GM18867 (cell line): ENCODE data around the gene GALNT14.
"Not testable (repeated sequence)": the region's sequence is repeated elsewhere in the genome, so short reads cannot be mapped to it uniquely, and the experiment has no call there.

Experiments used
- ATAC-seq: cut with Tn5 transposase; IDR thresholded peaks from one replicate; pipeline ENCODE4 v1.9.1; 2021; ENCODE audit warnings: mild to moderate bottlenecking, moderate library complexity; ENCODE audit not compliant: unreplicated experiment

Gene GALNT14

GRCh38 chr2:31138037-31138962 is at the start of gene GALNT14:
GALNT14 (minus strand) TSS chr2:31138440; CDS start chr2:31138086, 354 bp downstream.
- ATAC-seq, result peak; percentile 68

- ATAC-seq, result no peak
Observed at GRCh38 chr2:31187166-31187565, 48.9 kb upstream of the GALNT14 start.

- not testable (repeated sequence) for ATAC-seq
Observed at GRCh38 chr2:31183973-31184372, 45.7 kb upstream of the GALNT14 start.

- ATAC-seq, result no peak
Observed at GRCh38 chr2:31176742-31177141, 38.5 kb upstream of the GALNT14 start.

- no peak for ATAC-seq
Observed at GRCh38 chr2:31171142-31171541, 32.9 kb upstream of the GALNT14 start.

- peak; percentile 84 for ATAC-seq
Observed at GRCh38 chr2:31170071-31170698, 31.9 kb upstream of the GALNT14 start.

GRCh38 chr2:31168291-31168690 is 30.1 kb upstream of the GALNT14 start:
- no peak for ATAC-seq

GRCh38 chr2:31166925-31167324 is 28.7 kb upstream of the GALNT14 start:
- no peak for ATAC-seq

- no peak for ATAC-seq
Observed at GRCh38 chr2:31163011-31163539, 24.8 kb upstream of the GALNT14 start.

GRCh38 chr2:31161637-31162036 is 23.4 kb upstream of the GALNT14 start:
- ATAC-seq, result no peak

GRCh38 chr2:31151501-31151900 is 13.3 kb upstream of the GALNT14 start:
- ATAC-seq, result no peak

GRCh38 chr2:31150120-31150670 is 12.0 kb upstream of the GALNT14 start:
- ATAC-seq, result no peak

GRCh38 chr2:31148514-31148913 is 10.3 kb upstream of the GALNT14 start:
- ATAC-seq, result no peak

GRCh38 chr2:31147645-31148044 is 9.4 kb upstream of the GALNT14 start:
- ATAC-seq, result no peak

- no peak for ATAC-seq
Observed at GRCh38 chr2:31142110-31142509, 3.9 kb upstream of the GALNT14 start.

- no peak for ATAC-seq
Observed at GRCh38 chr2:31141443-31142085, 3.3 kb upstream of the GALNT14 start.

- ATAC-seq, result no peak
Observed at GRCh38 chr2:31140151-31140550, 1.9 kb upstream of the GALNT14 start.

- ATAC-seq, result no peak
Observed at GRCh38 chr2:31139671-31140070, 1.4 kb upstream of the GALNT14 start.

GRCh38 chr2:31137211-31138036 is 816 bp downstream of the GALNT14 start:
- ATAC-seq, result no peak

GRCh38 chr2:31136732-31137131 is 1.5 kb downstream of the GALNT14 start:
- ATAC-seq, result no peak
